HG02623 (cell line): ENCODE results near the gene KIAA0825.
A peak's percentile ranks its signal among the peaks of the same experiment; 100 is the strongest.

Experiments
- ATAC-seq: cut with Tn5 transposase; IDR thresholded peaks from one replicate; pipeline ENCODE4 v1.9.1; 2021; ENCODE audit warnings: moderate library complexity; ENCODE audit not compliant: unreplicated experiment

The KIAA0825 gene, protein sequence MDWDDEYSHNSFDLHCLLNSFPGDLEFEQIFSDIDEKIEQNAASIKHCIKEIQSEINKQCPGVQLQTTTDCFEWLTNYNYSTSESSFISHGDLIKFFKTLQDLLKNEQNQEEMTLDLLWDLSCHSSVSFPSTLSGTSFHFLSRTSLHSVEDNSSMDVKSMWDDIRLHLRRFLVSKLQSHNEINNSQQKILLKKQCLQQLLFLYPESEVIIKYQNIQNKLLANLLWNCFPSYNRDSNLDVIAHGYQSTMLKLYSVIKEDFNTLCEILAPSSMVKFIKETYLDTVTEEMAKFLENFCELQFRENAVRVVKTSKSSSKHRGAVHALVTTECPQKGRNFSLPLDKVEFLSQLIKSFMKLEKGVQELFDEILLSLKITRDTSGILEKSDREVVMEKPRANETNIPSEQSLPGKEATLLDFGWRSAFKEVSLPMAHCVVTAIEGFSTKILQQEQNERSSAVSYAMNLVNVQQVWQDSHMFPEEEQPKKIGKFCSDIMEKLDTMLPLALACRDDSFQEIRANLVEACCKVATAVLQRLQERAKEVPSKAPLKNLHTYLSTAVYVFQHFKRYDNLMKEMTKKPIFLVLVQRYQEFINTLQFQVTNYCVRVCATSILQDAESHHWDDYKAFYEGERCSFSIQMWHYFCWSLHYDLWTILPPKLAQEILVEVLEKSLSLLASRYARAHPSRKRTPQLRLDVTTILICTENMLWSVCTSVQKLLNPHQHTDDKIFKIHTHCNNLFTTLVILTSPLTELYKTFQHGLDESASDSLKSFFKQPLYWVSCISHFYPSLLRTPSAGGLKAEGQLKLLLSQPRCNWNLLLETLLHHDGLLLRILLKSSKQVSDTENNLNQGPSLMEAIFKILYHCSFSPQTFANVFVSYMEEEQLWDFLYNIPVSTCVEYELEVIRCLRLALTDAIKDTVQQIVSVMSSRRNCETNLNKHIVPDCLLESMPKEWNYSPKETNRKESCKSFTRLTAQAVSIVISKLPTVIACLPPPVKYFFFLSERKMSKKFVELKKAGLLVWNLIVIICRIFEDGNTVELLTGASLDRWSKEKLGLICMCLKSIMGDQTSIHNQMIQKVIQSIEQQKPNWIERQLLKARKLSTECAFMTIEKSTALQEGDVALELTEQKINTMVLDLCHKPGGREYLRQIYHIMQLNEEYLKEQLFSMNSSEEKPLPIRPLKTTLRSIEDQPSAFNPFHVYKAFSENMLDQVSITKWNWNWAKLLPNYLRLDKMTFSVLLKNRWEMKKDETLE (N-terminal part only)

GRCh38 chr5:94618493-94619328 is at the start of gene KIAA0825, which contains the start of gene SLF1:
TSS of gene KIAA0825 (minus strand) at chr5:94618604. CDS start at chr5:94537126, 81,478 bp downstream.
TSS of gene SLF1 (plus strand) at chr5:94618669. CDS start at chr5:94628811, 10,142 bp downstream.
- ATAC-seq: peak; percentile 97

DNA sequence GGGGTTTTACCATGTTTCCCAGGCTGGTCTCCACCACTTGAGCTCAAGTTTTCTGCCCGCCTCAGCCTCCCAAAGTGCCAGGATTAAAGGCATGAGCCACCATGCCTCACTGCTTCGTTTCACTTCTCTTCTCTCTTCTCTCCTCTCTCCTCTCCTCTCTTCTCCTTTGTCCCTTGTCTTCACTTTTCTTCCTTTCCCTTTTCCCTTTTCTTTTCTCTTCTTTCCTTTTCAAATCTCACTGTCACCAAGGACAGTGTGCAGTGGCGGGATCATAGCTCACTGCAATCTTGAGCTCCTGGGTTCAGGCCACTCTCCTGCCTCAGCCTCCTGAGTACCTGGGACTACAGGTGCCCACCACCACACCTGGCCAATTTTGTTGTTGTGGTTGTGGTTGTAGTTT is 49.5 kb upstream of the KIAA0825 start:
- ATAC-seq: no peak

DNA sequence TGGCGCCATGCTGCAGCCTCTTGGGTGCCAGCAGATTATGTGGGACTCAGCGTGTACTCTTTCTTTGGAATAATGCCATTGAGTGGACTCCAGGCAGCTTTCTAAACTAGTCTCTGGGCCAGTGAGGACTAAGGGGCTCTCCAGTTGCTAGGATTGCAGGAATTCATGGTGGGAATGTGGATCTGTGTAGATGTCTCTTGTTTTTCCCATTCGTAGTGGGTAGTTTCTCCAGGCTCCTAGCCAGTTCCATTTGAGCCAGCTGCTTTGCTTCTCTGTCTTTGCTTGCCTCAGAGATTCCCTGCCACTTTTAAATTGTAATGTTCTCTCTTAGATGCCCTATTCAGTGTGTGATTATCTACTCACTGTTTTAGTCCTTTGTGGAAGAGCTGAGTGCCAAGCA is 42.7 kb upstream of the KIAA0825 start:
- ATAC-seq: no peak

DNA sequence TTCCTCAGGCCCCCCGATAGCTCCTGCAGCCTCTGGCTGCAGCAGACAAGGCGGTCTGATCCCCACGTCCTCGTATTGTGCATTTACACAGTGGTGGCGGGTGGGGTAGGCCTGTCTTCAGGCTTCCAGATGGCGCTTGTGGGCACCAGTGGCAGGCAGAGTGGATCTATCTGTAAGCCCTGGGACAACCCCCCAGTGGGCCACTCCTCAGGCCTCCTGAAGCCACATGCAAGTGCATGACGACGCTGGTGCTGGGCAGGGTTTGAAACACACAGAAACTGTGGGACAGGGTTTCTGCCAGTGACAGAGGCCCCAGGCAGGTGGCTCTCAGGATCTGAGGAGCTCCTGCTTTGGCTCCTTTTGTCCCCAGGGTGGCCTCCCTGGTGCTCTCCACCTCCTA is 42.1 kb upstream of the KIAA0825 start:
- ATAC-seq: no peak

GRCh38 chr5:94658272-94658671 is 39.9 kb upstream of the KIAA0825 start:
- ATAC-seq: no peak

DNA sequence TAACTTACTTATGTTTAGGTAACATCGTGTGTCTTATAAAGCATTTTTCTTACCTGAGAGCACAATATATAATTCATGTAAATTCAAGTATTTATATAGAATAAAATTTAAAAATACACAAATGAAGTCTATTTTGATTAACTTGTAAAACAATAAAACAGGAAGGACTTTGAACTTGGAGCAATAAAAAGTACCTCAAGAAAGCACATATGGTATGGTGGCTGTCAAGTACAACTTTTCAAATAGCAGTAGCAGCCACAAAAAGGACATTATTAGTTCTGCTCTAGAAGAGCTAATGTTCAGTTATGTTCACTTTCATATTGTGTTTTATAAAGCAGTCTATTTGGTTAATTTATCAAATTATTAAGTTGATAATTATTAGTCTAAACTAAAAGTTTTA is 31.5 kb upstream of the KIAA0825 start:
- ATAC-seq: no peak

- ATAC-seq: no peak
These were observed 28.4 kb upstream of the KIAA0825 start for GRCh38 chr5:94646758-94647157.

DNA sequence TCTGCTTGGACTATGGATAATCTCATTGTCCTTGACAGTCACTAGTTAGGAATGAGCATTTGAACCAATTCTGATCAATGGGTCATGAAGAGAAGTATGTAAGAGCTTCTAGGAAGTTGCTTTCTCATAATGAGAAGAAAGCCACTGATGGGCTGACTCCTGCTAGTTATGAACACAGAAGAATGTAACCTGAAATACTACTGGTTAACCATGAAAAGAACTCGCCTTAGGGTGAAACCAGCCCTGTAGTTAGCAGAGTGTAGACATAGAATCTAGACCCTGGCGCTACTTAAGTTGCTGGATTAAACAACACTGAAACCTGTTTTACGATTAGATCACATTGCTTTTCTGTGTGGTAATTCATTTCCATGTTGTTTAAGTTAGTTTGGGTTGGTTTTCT is 26.6 kb upstream of the KIAA0825 start:
- ATAC-seq: no peak

GRCh38 chr5:94640176-94640575 is 21.8 kb upstream of the KIAA0825 start:
- ATAC-seq: no peak

DNA sequence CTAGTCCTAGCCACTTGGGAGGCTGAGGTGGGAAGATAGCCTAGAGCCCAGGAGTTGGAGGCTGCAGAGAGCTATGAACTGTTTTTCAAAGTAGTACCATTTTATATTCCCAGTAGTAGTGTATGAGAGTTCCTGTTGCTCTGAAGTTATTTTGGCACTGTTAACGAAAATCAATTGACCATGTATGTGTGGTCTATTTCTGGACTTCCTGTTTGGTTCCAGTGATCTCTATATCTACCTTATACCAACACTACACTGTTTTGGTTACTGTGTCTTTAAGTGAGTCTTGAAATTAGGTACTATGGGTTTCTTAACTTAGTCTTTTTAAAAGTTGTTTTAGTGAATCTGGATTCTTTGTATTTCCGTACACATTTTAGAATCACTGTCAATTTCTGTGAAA is 13.6 kb upstream of the KIAA0825 start:
- peak; percentile 99 for ATAC-seq

- no peak for ATAC-seq
These were observed 8.8 kb upstream of the KIAA0825 start for GRCh38 chr5:94627191-94627590.

DNA sequence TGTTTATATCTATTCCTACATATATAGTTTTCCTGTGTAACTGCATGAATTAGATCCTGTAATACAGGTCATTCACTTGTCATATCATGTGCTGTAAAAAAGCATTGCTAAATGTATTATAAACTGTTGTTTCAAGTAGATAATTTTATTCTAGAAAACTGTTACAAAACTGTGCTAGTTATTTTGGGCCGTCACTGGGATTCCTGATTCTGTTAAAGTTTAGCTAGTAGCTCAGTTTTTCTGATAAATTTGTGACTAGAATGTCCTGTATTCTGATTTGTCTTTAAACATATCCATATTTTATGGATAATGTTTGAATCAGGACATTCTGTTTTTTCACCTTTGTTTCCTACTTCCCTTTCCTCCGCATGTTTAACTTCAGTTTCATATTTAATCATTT is 5.5 kb upstream of the KIAA0825 start:
- no peak for ATAC-seq

GRCh38 chr5:94623011-94623410 is 4.6 kb upstream of the KIAA0825 start:
- no peak for ATAC-seq

DNA sequence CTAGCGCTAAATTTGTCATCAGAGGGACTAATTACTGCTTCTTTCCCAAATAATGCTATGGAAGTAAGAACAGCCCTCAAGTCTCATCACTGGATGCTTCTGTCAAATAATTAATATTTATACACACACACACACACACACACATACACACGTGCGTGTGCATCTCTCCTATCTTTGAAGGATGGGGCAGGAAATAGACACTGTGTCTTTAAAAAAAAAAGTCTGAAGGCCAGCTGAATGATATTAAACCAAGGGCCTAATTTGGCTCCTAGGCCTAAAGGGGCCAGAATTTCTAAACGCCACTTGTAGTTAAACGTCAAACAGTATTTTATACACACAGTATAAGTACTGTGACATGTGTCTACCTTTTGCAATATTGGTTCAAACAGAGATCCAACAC is 3.4 kb upstream of the KIAA0825 start:
- no peak for ATAC-seq

DNA sequence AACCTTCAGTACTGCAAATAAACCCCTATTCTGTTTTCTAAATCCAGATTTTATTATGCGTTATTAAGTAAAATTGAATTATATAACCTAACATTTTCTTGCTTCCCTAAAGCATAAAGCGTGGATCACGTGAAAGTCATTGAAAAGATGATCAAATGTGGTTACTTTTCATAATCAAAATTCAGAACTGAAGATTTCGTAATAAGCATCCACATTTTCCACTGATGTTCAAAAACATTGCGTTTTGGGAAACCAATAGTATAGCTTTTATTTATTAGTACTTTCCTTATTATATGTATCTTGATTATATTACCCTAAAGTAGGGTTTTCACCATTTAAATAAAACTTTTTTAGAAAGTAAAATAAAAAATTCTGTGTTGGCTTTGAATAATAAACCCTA is 1.9 kb upstream of the KIAA0825 start:
- no peak for ATAC-seq

DNA sequence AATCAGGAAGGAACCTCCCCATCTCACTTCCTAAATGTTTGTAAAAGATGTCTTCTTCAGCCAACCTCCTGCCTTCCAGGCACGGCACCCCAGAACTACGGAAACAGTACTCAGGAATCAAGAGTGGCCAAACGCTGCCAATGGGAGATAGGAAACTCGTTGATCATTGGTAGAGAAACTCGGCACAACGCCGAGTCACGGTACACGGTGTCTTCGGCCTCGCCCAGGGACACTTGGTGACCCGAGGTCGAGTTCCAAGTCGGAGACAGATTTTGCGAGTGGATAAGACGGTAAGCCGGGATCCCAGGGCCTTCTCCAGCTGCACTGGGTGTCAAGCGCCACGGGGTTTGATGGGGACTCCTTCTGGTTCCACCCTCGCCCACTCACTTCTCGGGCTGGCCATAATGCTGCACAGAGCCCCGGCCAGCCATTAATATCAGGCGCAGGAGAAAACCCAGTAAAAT is 343 bp downstream of the KIAA0825 start:
- ATAC-seq: peak; percentile 18

- ATAC-seq: no peak
These were observed 2.5 kb downstream of the KIAA0825 start for GRCh38 chr5:94615862-94616261.

- no peak for ATAC-seq
These were observed 4.1 kb downstream of the KIAA0825 start for GRCh38 chr5:94614156-94614805.

DNA sequence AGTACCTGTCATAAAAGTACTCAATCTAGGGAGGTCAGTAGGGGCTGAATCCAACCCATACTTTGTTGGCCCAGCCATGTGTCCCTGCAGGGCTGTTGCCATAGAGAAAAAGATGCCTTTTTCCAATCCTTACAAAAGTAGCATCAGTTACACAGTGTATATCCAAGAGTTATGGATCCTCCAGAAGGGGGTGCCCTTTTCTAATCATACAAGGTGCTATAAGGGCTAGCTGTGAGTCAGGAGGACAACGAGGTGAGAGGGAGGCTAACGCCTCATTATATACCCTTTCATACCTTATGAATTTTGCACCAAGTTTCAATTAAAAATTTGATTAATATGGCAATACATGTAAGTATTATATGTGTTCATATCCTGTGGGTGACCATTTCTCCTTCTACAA is 4.8 kb downstream of the KIAA0825 start:
- no peak for ATAC-seq
